Measurements from ENCODE around the gene LMTK3.

DNA sequence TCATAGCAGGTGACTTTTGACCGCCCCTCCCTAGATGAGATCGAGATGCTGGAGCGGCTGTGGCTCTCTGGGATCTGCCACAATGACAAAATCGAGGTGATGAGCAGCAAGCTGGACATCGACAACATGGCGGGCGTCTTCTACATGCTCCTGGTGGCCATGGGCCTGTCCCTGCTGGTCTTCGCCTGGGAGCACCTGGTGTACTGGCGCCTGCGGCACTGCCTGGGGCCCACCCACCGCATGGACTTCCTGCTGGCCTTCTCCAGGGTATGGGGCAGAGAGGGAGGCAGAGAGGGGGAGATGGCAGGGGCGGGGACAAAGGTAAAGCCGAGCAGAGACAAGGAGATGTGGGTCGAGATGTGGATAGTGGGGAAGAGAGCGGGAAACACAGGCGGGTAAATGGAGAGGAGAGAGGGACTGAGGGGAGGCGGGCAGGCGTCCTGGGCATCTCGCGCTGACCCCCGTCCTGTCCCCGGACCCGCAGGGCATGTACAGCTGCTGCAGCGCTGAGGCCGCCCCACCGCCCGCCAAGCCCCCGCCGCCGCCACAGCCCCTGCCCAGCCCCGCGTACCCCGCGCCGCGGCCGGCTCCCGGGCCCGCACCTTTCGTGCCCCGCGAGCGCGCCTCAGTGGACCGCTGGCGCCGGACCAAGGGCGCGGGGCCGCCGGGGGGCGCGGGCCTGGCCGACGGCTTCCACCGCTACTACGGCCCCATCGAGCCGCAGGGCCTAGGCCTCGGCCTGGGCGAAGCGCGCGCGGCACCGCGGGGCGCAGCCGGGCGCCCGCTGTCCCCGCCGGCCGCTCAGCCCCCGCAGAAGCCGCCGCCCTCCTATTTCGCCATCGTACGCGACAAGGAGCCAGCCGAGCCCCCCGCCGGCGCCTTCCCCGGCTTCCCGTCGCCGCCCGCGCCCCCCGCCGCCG, 69.3 kb downstream of the LMTK3 start:
- TF ChIP-seq, protein P1, sequence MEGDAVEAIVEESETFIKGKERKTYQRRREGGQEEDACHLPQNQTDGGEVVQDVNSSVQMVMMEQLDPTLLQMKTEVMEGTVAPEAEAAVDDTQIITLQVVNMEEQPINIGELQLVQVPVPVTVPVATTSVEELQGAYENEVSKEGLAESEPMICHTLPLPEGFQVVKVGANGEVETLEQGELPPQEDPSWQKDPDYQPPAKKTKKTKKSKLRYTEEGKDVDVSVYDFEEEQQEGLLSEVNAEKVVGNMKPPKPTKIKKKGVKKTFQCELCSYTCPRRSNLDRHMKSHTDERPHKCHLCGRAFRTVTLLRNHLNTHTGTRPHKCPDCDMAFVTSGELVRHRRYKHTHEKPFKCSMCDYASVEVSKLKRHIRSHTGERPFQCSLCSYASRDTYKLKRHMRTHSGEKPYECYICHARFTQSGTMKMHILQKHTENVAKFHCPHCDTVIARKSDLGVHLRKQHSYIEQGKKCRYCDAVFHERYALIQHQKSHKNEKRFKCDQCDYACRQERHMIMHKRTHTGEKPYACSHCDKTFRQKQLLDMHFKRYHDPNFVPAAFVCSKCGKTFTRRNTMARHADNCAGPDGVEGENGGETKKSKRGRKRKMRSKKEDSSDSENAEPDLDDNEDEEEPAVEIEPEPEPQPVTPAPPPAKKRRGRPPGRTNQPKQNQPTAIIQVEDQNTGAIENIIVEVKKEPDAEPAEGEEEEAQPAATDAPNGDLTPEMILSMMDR (IDR thresholded peaks at IDR 0.05) = no peak
- no peak for TF ChIP-seq POLR2AphosphoS5 (IDR thresholded peaks at IDR 0.05)
- no peak for TF ChIP-seq POLR2A (IDR thresholded peaks at IDR 0.05)
